GM18508 (cell line): ENCODE results near the gene MOCS1.

Source experiments
- ATAC-seq: cut with Tn5 transposase; IDR thresholded peaks from one replicate; pipeline ENCODE4 v1.9.1; 2021; ENCODE audit warnings: moderate number of reproducible peaks; ENCODE audit not compliant: insufficient read depth, unreplicated experiment

Gene MOCS1

GRCh38 chr6:39905640-39905975 lies 28.7 kb downstream of the MOCS1 start:
- no peak for ATAC-seq

- ATAC-seq, result no peak
These were observed 29.2 kb downstream of the MOCS1 start for GRCh38 chr6:39904946-39905639.

GRCh38 chr6:39903656-39904055 lies 30.6 kb downstream of the MOCS1 start:
- ATAC-seq, result no peak

- no peak for ATAC-seq
These were observed 31.3 kb downstream of the MOCS1 start for GRCh38 chr6:39902786-39903465.

GRCh38 chr6:39902136-39902535 lies 32.1 kb downstream of the MOCS1 start:
- no peak for ATAC-seq

- ATAC-seq, result no peak
These were observed 32.6 kb downstream of the MOCS1 start for GRCh38 chr6:39901670-39902069.

- ATAC-seq, result no peak
These were observed 33.1 kb downstream of the MOCS1 start for GRCh38 chr6:39901116-39901655.

- ATAC-seq, result no peak
These were observed 34.5 kb downstream of the MOCS1 start for GRCh38 chr6:39899554-39900295.

- ATAC-seq, result no peak
These were observed 35.6 kb downstream of the MOCS1 start for GRCh38 chr6:39898625-39899024.

- ATAC-seq, result no peak
These were observed 36.6 kb downstream of the MOCS1 start for GRCh38 chr6:39897698-39898097.

- ATAC-seq, result no peak
These were observed 37.6 kb downstream of the MOCS1 start for GRCh38 chr6:39896701-39897100.

GRCh38 chr6:39893286-39893685 lies 41.0 kb downstream of the MOCS1 start:
- ATAC-seq, result no peak

GRCh38 chr6:39892490-39893129 lies 41.7 kb downstream of the MOCS1 start:
- ATAC-seq, result no peak

- no peak for ATAC-seq
These were observed 42.3 kb downstream of the MOCS1 start for GRCh38 chr6:39891976-39892375.

- ATAC-seq, result no peak
These were observed 42.9 kb downstream of the MOCS1 start for GRCh38 chr6:39891353-39891752.

GRCh38 chr6:39889229-39889628 lies 45.0 kb downstream of the MOCS1 start:
- ATAC-seq, result no peak

- no peak for ATAC-seq
These were observed 46.4 kb downstream of the MOCS1 start for GRCh38 chr6:39887692-39888450.

- ATAC-seq, result no peak
These were observed 47.4 kb downstream of the MOCS1 start for GRCh38 chr6:39886871-39887270.

- no peak for ATAC-seq
These were observed 48.6 kb downstream of the MOCS1 start for GRCh38 chr6:39885691-39886090.

- ATAC-seq, result no peak
These were observed 49.6 kb downstream of the MOCS1 start for GRCh38 chr6:39884696-39885095.
